ENCODE data around the gene CDK5R1. TPM values are rescaled to one million over a fixed set of nuclear protein-coding genes. Genes with fewer than 3 reads are reported as not detected.
A peak's percentile ranks its signal among the peaks of the same experiment; 100 is the strongest.

Gene CDK5R1
- polyA plus RNA-seq, 3 donors: 0.44 to 1.0 (median 0.48) TPM

GRCh38 chr17:32451879-32452278 is 34.9 kb upstream of the CDK5R1 start:
- Histone ChIP-seq H3K27ac (ENCODE audit: low read depth in 1 of 2, low read length in 2 of 2) (no peak overlapping the region), H2AFZ (ENCODE audit: insufficient read depth, low read depth, low read length, poor library complexity, severe bottlenecking) (no peak overlapping the region), H4K20me1 (ENCODE audit: insufficient read depth, low read length) (peaks cover 32% of the 10 kb centered on the region), H3K4me2 (replicated peaks; ENCODE audit: extremely low read depth, low read length, poor library complexity, severe bottlenecking) (no peak overlapping the region), H3K4me1 (ENCODE audit: control insufficient read depth in 1 of 2, insufficient read depth in 2 of 2, low read length in 2 of 2) (no peaks in the 10 kb centered on the region), H3K36me3 (replicated peaks in 1 of 2; ENCODE audit: control insufficient read depth in 1 of 2, insufficient read depth in 2 of 2, low read length in 2 of 2) (peaks cover 80 to 100% of the 10 kb centered on the region in 2 donors), H3K4me3 (replicated peaks in 1 of 3; ENCODE audit: low read depth in 2 of 3, low read length in 3 of 3) (no peak overlapping the region), H3K9ac (ENCODE audit: insufficient read depth, low read length, poor library complexity, severe bottlenecking) (no peak overlapping the region), H3K79me2 (ENCODE audit: insufficient read depth, low read length) (peaks cover 36% of the 10 kb centered on the region), H3K9me3 (replicated peaks in 1 of 2; ENCODE audit: control insufficient read depth in 1 of 2, insufficient read depth in 1 of 2, low read length in 2 of 2) (no peaks in the 10 kb centered on the region), H3K27me3 (ENCODE audit: control insufficient read depth in 2 of 2, insufficient read depth in 2 of 2, low read length in 2 of 2) (no peaks in the 10 kb centered on the region)
- TF ChIP-seq, protein P1, sequence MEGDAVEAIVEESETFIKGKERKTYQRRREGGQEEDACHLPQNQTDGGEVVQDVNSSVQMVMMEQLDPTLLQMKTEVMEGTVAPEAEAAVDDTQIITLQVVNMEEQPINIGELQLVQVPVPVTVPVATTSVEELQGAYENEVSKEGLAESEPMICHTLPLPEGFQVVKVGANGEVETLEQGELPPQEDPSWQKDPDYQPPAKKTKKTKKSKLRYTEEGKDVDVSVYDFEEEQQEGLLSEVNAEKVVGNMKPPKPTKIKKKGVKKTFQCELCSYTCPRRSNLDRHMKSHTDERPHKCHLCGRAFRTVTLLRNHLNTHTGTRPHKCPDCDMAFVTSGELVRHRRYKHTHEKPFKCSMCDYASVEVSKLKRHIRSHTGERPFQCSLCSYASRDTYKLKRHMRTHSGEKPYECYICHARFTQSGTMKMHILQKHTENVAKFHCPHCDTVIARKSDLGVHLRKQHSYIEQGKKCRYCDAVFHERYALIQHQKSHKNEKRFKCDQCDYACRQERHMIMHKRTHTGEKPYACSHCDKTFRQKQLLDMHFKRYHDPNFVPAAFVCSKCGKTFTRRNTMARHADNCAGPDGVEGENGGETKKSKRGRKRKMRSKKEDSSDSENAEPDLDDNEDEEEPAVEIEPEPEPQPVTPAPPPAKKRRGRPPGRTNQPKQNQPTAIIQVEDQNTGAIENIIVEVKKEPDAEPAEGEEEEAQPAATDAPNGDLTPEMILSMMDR (IDR thresholded peaks at IDR 0.05): no peak
- 40% methylated on average over 1 of the region's 2 CpGs for WGBS (ENCODE audit: insufficient coverage)
- Mint-ChIP-seq H3K27me3 (ENCODE audit: low read depth in 3 of 3) (peaks cover 0 to 3% (median 0%) of the 10 kb centered on the region in 3 donors), H3K36me3 (peaks cover 79 to 96% of the 10 kb centered on the region in 2 donors), H3K9me3 (peaks cover 0 to 1% (median 0%) of the 10 kb centered on the region in 7 donors), H3K27ac (peak overlapping the region in 1 of 7 donors; percentile 66), H3K4me3 (no peak overlapping the region), H3K4me1 (no peaks in the 10 kb centered on the region)
- no peak for DNase-seq
- intact Hi-C loops (cut with micrococcal nuclease): no loop called here

DNA sequence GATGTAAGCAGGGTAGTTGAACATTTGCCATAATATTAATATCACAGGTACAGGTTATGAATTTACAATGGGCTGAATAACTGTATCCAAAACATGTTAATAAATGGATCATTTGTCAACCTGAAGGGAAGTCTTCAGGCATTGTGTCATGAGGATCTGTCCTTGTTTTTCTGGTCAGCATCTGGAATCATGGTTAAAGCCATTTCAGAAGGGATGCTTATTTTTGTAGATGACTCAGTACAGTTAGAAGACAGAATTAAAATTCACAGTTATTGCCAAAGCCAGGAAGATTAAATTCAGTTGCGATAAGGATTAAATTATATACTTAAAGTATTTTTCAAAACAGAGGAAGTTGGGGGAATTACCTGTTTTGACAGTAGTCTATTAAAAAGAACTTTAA is 34.5 kb upstream of the CDK5R1 start:
- intact Hi-C loops (cut with micrococcal nuclease): no loop called here
- H3K79me2 ChIP-seq (ENCODE audit: insufficient read depth, low read length): peaks cover 32% of the 10 kb centered on the region
- H3K4me1 Mint-ChIP-seq: no peaks in the 10 kb centered on the region
- peaks cover 0 to 3% (median 0%) of the 10 kb centered on the region in 3 donors for H3K27me3 Mint-ChIP-seq (ENCODE audit: low read depth in 3 of 3)
- H3K36me3 ChIP-seq (replicated peaks in 1 of 2; ENCODE audit: control insufficient read depth in 1 of 2, insufficient read depth in 2 of 2, low read length in 2 of 2): peaks cover 82 to 100% of the 10 kb centered on the region in 2 donors
- no peaks in the 10 kb centered on the region for H3K4me1 ChIP-seq (ENCODE audit: control insufficient read depth in 1 of 2, insufficient read depth in 2 of 2, low read length in 2 of 2)
- no peak for DNase-seq
- H3K4me3 ChIP-seq (replicated peaks in 1 of 3; ENCODE audit: low read depth in 2 of 3, low read length in 3 of 3): no peak overlapping the region
- H4K20me1 ChIP-seq (ENCODE audit: insufficient read depth, low read length): peaks cover 32% of the 10 kb centered on the region
- no CpG with 5 or more reads among the region's 1 CpG for WGBS (ENCODE audit: insufficient coverage)
- no peak overlapping the region for H3K4me3 Mint-ChIP-seq
- H3K36me3 Mint-ChIP-seq: peaks cover 78 to 96% of the 10 kb centered on the region in 2 donors
- H3K9me3 Mint-ChIP-seq: peaks cover 0 to 1% (median 0%) of the 10 kb centered on the region in 7 donors
- no peak overlapping the region for H3K27ac ChIP-seq (ENCODE audit: low read depth in 1 of 2, low read length in 2 of 2)
- no peak overlapping the region for H3K4me2 ChIP-seq (replicated peaks; ENCODE audit: extremely low read depth, low read length, poor library complexity, severe bottlenecking)
- H3K9me3 ChIP-seq (replicated peaks in 1 of 2; ENCODE audit: control insufficient read depth in 1 of 2, insufficient read depth in 1 of 2, low read length in 2 of 2): no peaks in the 10 kb centered on the region
- no peak overlapping the region for H3K27ac Mint-ChIP-seq
- no peaks in the 10 kb centered on the region for H3K27me3 ChIP-seq (ENCODE audit: control insufficient read depth in 2 of 2, insufficient read depth in 2 of 2, low read length in 2 of 2)
- H3K9ac ChIP-seq (ENCODE audit: insufficient read depth, low read length, poor library complexity, severe bottlenecking): no peak overlapping the region
- TF ChIP-seq, protein P1 (IDR thresholded peaks at IDR 0.05): no peak
- no peak overlapping the region for H2AFZ ChIP-seq (ENCODE audit: insufficient read depth, low read depth, low read length, poor library complexity, severe bottlenecking)

Data from CD14-positive monocyte (primary cell).